ENCODE results near the gene TRIM75.

GRCh38 chr4:165088366-165088765 is 34.7 kb downstream of the TRIM75 start:
- TF ChIP-seq CTCF (conservative IDR thresholded peaks at IDR 0.05) = no peak
- TF ChIP-seq EZH2 (IDR thresholded peaks at IDR 0.05; ENCODE audit: low read depth) = no peak
